Panc1 (cell line): ENCODE data around the gene DNAH3.

Source experiments
- TCF7L2 ChIP-seq: IDR thresholded peaks from 2 replicates; pipeline ENCODE4 v1.6.1; 2011; ENCODE audit warnings: mild to moderate bottlenecking, low read depth, low read length, inconsistent platforms
- TF ChIP-seq, protein P1 (sequence below), 2 experiments: IDR thresholded peaks; 2 replicates each; pipeline ENCODE4 v1.6.1; 2011 to 2012; ENCODE audit warnings: low read depth in 2 of 2, control low read depth in 1 of 2, low read length in 1 of 2, mild to moderate bottlenecking in 1 of 2, moderate library complexity in 1 of 2; ENCODE audit not compliant: insufficient read depth in 1 of 2
- TF ChIP-seq, protein P2 (sequence below): fragments of 450-650 bp; IDR thresholded peaks from 2 replicates; pipeline ENCODE4 v1.5.1; 2017; ENCODE audit warnings: mild to moderate bottlenecking

DNA sequence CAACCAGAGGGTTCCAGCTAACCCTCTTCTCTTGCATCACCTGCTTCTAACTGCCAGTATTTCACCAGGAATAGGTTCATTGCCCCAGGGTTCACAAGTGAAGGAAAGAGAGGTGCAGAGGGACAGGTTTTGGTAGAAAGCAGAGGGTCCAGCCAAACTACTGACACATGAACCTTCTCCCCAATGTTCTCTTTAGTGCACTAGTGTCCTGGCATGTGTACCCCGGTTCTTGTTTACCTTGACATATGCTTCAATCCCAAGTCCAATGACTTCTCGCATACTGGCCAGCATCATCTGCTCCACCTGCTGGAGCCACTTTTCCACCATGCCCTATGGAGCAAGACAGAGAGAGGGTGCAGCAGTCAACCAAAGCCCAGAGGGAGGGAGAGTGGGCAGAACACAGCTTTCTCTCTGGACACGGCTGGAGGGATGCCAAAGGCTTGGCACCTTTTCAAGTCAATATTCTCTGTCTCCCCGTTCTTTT is 90.6 kb downstream of the DNAH3 start:
- TF ChIP-seq, protein P1, sequence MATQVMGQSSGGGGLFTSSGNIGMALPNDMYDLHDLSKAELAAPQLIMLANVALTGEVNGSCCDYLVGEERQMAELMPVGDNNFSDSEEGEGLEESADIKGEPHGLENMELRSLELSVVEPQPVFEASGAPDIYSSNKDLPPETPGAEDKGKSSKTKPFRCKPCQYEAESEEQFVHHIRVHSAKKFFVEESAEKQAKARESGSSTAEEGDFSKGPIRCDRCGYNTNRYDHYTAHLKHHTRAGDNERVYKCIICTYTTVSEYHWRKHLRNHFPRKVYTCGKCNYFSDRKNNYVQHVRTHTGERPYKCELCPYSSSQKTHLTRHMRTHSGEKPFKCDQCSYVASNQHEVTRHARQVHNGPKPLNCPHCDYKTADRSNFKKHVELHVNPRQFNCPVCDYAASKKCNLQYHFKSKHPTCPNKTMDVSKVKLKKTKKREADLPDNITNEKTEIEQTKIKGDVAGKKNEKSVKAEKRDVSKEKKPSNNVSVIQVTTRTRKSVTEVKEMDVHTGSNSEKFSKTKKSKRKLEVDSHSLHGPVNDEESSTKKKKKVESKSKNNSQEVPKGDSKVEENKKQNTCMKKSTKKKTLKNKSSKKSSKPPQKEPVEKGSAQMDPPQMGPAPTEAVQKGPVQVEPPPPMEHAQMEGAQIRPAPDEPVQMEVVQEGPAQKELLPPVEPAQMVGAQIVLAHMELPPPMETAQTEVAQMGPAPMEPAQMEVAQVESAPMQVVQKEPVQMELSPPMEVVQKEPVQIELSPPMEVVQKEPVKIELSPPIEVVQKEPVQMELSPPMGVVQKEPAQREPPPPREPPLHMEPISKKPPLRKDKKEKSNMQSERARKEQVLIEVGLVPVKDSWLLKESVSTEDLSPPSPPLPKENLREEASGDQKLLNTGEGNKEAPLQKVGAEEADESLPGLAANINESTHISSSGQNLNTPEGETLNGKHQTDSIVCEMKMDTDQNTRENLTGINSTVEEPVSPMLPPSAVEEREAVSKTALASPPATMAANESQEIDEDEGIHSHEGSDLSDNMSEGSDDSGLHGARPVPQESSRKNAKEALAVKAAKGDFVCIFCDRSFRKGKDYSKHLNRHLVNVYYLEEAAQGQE (IDR thresholded peaks at IDR 0.05; ENCODE audit: insufficient read depth in 1 of 2, low read depth in 2 of 2, low read length in 1 of 2), result no peak
- TF ChIP-seq, protein P2, sequence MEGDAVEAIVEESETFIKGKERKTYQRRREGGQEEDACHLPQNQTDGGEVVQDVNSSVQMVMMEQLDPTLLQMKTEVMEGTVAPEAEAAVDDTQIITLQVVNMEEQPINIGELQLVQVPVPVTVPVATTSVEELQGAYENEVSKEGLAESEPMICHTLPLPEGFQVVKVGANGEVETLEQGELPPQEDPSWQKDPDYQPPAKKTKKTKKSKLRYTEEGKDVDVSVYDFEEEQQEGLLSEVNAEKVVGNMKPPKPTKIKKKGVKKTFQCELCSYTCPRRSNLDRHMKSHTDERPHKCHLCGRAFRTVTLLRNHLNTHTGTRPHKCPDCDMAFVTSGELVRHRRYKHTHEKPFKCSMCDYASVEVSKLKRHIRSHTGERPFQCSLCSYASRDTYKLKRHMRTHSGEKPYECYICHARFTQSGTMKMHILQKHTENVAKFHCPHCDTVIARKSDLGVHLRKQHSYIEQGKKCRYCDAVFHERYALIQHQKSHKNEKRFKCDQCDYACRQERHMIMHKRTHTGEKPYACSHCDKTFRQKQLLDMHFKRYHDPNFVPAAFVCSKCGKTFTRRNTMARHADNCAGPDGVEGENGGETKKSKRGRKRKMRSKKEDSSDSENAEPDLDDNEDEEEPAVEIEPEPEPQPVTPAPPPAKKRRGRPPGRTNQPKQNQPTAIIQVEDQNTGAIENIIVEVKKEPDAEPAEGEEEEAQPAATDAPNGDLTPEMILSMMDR, result no peak
- TF ChIP-seq TCF7L2, result no peak
